ENCODE data around the gene IRX2.

DNA sequence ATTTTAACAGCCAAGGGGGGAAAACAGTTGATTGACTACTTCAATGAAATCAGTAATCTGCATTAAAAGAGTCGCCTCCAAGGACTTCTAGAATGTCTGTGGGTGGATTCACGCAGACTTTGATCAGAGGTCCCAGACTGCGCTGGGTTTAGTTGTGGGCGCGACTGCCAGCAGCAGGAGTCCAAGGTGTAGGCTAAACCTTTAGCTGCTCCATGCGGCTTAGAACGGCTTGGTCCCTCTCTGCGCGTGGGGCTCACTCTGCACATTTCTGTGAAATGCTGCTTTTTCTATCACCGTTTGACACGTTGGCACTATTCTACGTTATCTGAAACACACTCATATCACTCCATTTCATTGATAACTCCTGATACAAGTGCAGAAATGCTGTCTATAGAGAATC lies 48.6 kb upstream of the IRX2 start:
- no peak for TF ChIP-seq POLR2A (IDR thresholded peaks at IDR 0.05)
- TF ChIP-seq, protein P1, sequence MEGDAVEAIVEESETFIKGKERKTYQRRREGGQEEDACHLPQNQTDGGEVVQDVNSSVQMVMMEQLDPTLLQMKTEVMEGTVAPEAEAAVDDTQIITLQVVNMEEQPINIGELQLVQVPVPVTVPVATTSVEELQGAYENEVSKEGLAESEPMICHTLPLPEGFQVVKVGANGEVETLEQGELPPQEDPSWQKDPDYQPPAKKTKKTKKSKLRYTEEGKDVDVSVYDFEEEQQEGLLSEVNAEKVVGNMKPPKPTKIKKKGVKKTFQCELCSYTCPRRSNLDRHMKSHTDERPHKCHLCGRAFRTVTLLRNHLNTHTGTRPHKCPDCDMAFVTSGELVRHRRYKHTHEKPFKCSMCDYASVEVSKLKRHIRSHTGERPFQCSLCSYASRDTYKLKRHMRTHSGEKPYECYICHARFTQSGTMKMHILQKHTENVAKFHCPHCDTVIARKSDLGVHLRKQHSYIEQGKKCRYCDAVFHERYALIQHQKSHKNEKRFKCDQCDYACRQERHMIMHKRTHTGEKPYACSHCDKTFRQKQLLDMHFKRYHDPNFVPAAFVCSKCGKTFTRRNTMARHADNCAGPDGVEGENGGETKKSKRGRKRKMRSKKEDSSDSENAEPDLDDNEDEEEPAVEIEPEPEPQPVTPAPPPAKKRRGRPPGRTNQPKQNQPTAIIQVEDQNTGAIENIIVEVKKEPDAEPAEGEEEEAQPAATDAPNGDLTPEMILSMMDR (IDR thresholded peaks at IDR 0.05) = no peak
